Endodermal cell (in vitro differentiated cells): ENCODE data around the gene SNAPC5. TPM values are rescaled to one million over a fixed set of nuclear protein-coding genes. Genes with fewer than 3 reads are reported as not detected.

Experiments used
- DNase-seq: peaks from one replicate; pipeline ENCODE4 v3.0.0-alpha.2; 2017
- H3K27ac ChIP-seq: 2 replicates; pipeline ENCODE4 v1.5.1; 2013; ENCODE audit warnings: mild to moderate bottlenecking, low read depth, low read length, moderate library complexity
- H3K27me3 ChIP-seq: 2 replicates; pipeline ENCODE4 v1.6.1; 2013; ENCODE audit warnings: mild to moderate bottlenecking, low read length, moderate library complexity; ENCODE audit not compliant: insufficient read depth, control insufficient read depth, poor library complexity, severe bottlenecking
- H3K36me3 ChIP-seq: 2 replicates; pipeline ENCODE4 v1.7.0; 2013; ENCODE audit warnings: mild to moderate bottlenecking, low read length, moderate library complexity; ENCODE audit not compliant: control insufficient read depth, insufficient read depth
- H3K4me1 ChIP-seq: one replicate; pipeline ENCODE4 v1.7.0; 2013; ENCODE audit warnings: low read length; ENCODE audit not compliant: control insufficient read depth, insufficient read depth
- H3K4me3 ChIP-seq: 2 replicates; pipeline ENCODE4 v1.5.1; 2013; ENCODE audit warnings: mild to moderate bottlenecking, low read length, moderate library complexity
- H3K9ac ChIP-seq: 2 replicates; pipeline ENCODE4 v1.6.1; 2013; ENCODE audit warnings: mild to moderate bottlenecking, low read length, moderate library complexity; ENCODE audit not compliant: poor library complexity, severe bottlenecking; ENCODE audit errors: extremely low read depth
- H3K9me3 ChIP-seq: 2 replicates; pipeline ENCODE4 v1.6.1; 2013; ENCODE audit warnings: mild to moderate bottlenecking, low read length, moderate library complexity; ENCODE audit not compliant: control insufficient read depth
- H3K27ac Mint-ChIP-seq: 2 replicates; pipeline ENCODE4 v1.8.0; 2020; ENCODE audit warnings: mixed read lengths
- H3K27me3 Mint-ChIP-seq: 2 replicates; pipeline ENCODE4 v1.8.0; 2021; ENCODE audit warnings: mild to moderate bottlenecking, mixed read lengths; ENCODE audit not compliant: insufficient read depth
- H3K36me3 Mint-ChIP-seq: 2 replicates; pipeline ENCODE4 v1.8.0; 2020; ENCODE audit warnings: low read depth, mixed read lengths
- H3K4me1 Mint-ChIP-seq: 2 replicates; pipeline ENCODE4 v1.8.0; 2020; ENCODE audit warnings: mixed read lengths
- H3K4me3 Mint-ChIP-seq: 2 replicates; pipeline ENCODE4 v1.8.0; 2020; ENCODE audit warnings: mild to moderate bottlenecking, moderate library complexity, mixed read lengths
- H3K9me3 Mint-ChIP-seq: 2 replicates; pipeline ENCODE4 v1.8.0; 2020; ENCODE audit warnings: mild to moderate bottlenecking, mixed read lengths
- CTCF ChIP-seq: fragments of 200-600 bp; sonication (generic); conservative IDR thresholded peaks from 2 replicates; pipeline ENCODE4 v1.5.0; 2021; ENCODE audit warnings: antibody characterized with exemption, mild to moderate bottlenecking
- WGBS, 2 experiments: methylation state at CpG; one replicate each; pipeline versions ENCODE4 v1.1.5 to v1.1.7; 2013; ENCODE audit warnings: missing lambda C conversion rate in 2 of 2, mixed read lengths in 1 of 2; ENCODE audit not compliant: insufficient coverage in 1 of 2, insufficient read length in 1 of 2; 5-methylcytosine and 5-hydroxymethylcytosine counted together
- long read RNA-seq, 4 experiments: library from polyadenylated mRNA in 2 of 4; library from RNA in 1 of 4; library from capped mRNA in 1 of 4; stranded (forward) in 3 of 4; unstranded in 1 of 4; transcript quantifications; one replicate each; pipeline ENCODE4 v2.0.0, GENCODE V29; 2020 to 2021; ENCODE audit warnings: inconsistent platforms in 1 of 4
- polyA plus RNA-seq, 2 experiments: library from polyadenylated mRNA; stranded (reverse); fragments of 50-300 nt; gene quantifications; one replicate each; pipeline ENCODE4 v1.2.3, GENCODE V29; 2013
- total RNA-seq, 2 donors: library from RNA; stranded (reverse); fragmentation: NEBNext Ultra II Directional in 1 of 2; extraction: Animal tissue kit (Norgen Biotek cat#: 25700) in 1 of 2; gene quantifications; 2 replicates in 1 of 2; 3 replicates in 1 of 2; pipeline ENCODE4 v1.2.1, GENCODE V29; 2021

Gene SNAPC5
- 10 to 100 TPM; 25.4 to 27.4 TPM for total RNA-seq
- 22.0 TPM for polyA plus RNA-seq (2013, experiment 1 of 2)
- 25.3 TPM for polyA plus RNA-seq (2013, experiment 2 of 2)
- long read RNA-seq, experiment 1, transcript SNAPC5-202 (3 exons, 1,002 nt), result major isoform, 11 of 17 reads
- long read RNA-seq, experiment 1, partial matches to known transcripts, result 0 of 17 reads
- long read RNA-seq, experiment 1, other reads (novel, unspliced or antisense), result 2 of 17 reads
- long read RNA-seq, experiment 2, transcript SNAPC5-202 (3 exons, 1,002 nt), result major isoform, 37 of 49 reads
- long read RNA-seq, experiment 2, transcript SNAPC5-205 (4 exons, 920 nt), result minor isoform, 6 of 49 reads
- long read RNA-seq, experiment 2, partial matches to known transcripts, result 0 of 49 reads
- long read RNA-seq, experiment 2, other reads (novel, unspliced or antisense), result 3 of 49 reads
- long read RNA-seq, experiment 3, transcript SNAPC5-202 (3 exons, 1,002 nt), result major isoform, 47 of 61 reads
- long read RNA-seq, experiment 3, partial matches to known transcripts, result 0 of 61 reads
- long read RNA-seq, experiment 3, other reads (novel, unspliced or antisense), result 6 of 61 reads
- long read RNA-seq, experiment 4, transcript SNAPC5-205 (4 exons, 920 nt), result minor isoform, 6 of 152 reads
- long read RNA-seq, experiment 4, transcript SNAPC5-201 (2 exons, 794 nt), result minor isoform, 6 of 152 reads
- long read RNA-seq, experiment 4, transcript SNAPC5-202 (3 exons, 1,002 nt), result major isoform, 132 of 152 reads
- long read RNA-seq, experiment 4, partial matches to known transcripts, result 0 of 152 reads
- long read RNA-seq, experiment 4, other reads (novel, unspliced or antisense), result 3 of 152 reads

DNA sequence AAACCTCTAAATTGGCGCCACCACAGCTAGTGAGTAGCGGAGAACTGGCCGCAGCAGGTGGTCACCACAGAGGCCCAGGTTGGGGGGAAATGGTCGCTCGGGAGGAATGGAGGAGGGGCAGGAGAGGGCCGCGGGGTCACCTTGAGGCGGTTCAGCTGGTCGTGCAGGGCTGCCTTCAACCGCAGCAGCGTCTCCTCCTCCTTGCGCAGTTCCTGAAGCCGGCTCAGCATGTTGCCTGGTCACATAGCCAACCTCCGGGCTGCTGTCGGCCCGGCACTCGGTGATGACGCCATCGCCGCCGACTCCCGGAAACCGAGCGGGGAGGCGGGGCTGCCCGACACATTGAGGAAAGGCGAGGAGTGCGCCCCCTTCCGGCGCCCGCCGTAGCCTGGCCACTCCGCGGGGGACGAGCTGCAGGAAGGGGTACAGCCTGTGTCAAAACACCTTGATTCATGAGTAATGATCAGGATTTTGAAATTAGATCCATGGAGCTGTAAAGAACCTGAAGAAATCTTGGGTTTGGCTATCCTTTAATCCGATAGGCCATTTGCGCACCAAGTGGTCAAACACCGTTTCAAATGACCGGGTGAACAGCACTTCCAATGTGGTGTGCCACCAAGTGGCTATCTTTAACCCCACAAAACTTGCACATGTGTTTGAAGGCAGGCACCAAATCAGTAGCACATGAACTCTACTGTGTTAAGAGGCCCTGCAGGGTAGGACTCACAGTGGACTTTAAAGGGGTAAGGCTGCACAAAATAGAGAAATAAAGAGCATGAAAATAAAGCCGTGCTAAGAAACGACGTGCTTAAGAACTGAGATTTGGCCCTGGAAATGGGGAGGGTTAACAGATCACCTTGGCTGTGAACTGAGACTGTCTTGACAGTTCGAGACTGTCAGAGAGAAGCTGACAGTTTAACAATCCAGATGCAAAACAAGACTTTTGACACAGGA is at the start of gene SNAPC5:
Gene SNAPC5 (minus strand): TSS at position 261 of the 954 bp plus-strand sequence. CDS start 31 bp downstream, at position 230.
- Histone ChIP-seq H3K27ac (peak within 1 kb of the TSS; percentile 79), H3K27me3 (no peaks in the 10 kb centered on the region), H3K4me3 (peak within 1 kb of the TSS; percentile 94), H3K36me3 (peaks cover 83% of the 10 kb centered on the region), H3K4me1 (peaks cover 2% of the 10 kb centered on the region), H3K9me3 (no peaks in the 10 kb centered on the region), H3K9ac (peak within 1 kb of the TSS; percentile 84)
- DNase-seq, result peak; percentile 100
- Mint-ChIP-seq H3K27me3 (no peaks in the 10 kb centered on the region), H3K4me1 (peaks cover 18% of the 10 kb centered on the region), H3K36me3 (peaks cover 69% of the 10 kb centered on the region), H3K9me3 (no peaks in the 10 kb centered on the region), H3K4me3 (peak within 1 kb of the TSS; percentile 93), H3K27ac (peak within 1 kb of the TSS; percentile 98)
- WGBS, 2 experiments, result 11 to 20% methylated on average over 25 to 43 of the region's 43 CpGs
- TF ChIP-seq CTCF, result peak; percentile 100

DNA sequence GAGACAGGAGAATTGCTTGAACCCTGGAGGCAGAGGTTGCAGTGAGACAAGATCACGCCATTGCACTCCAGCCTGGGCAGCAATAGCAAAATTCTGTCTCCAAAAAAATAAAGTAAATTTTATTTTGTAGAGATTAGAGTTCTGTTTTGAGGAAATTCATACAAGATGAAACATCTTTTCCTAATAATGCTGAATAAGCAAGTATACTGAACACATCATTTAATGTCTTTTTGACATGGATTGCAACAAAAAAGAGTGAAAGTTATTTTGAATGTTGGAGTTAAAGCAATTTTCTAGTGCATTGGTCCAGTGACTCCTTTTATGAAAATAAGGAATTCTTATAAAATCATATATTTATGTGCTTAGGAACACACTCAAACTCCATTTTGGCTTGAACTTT is 47.7 kb upstream of the SNAPC5 start:
- Histone ChIP-seq H3K36me3 (peaks cover 51% of the 10 kb centered on the region), H3K9me3 (no peaks in the 10 kb centered on the region), H3K27me3 (no peaks in the 10 kb centered on the region), H3K9ac (no peak overlapping the region), H3K4me3 (no peak overlapping the region), H3K4me1 (no peaks in the 10 kb centered on the region), H3K27ac (no peak overlapping the region)
- Mint-ChIP-seq H3K9me3 (no peaks in the 10 kb centered on the region), H3K27me3 (no peaks in the 10 kb centered on the region), H3K27ac (no peak overlapping the region), H3K4me3 (no peak overlapping the region), H3K36me3 (peaks cover 44% of the 10 kb centered on the region), H3K4me1 (no peaks in the 10 kb centered on the region)
- TF ChIP-seq CTCF, result no peak
- no peak for DNase-seq
- WGBS, 2 experiments, result 60 to 86% methylated on average over 1 of the region's 1 CpG

- 100% methylated on average over 1 to 2 of the region's 4 CpGs for WGBS, 2 experiments
- no peaks in the 10 kb centered on the region for H3K9me3 Mint-ChIP-seq
Measured at GRCh38 chr15:66542896-66543295, 45.3 kb upstream of the SNAPC5 start.

More at GRCh38 chr15:66542896-66543295, 45.3 kb upstream of the SNAPC5 start:
- Histone ChIP-seq H3K4me1 (no peaks in the 10 kb centered on the region), H3K9ac (no peak overlapping the region), H3K27ac (no peak overlapping the region), H3K36me3 (peaks cover 56% of the 10 kb centered on the region), H3K9me3 (no peaks in the 10 kb centered on the region), H3K4me3 (no peak overlapping the region), H3K27me3 (no peaks in the 10 kb centered on the region)
- Mint-ChIP-seq H3K4me1 (no peaks in the 10 kb centered on the region), H3K27me3 (no peaks in the 10 kb centered on the region), H3K36me3 (peaks cover 54% of the 10 kb centered on the region), H3K27ac (no peak overlapping the region), H3K4me3 (no peak overlapping the region)
- no peak for DNase-seq
- no peak for TF ChIP-seq CTCF
